Choroid plexus epithelial cell (primary cell): Measurements from ENCODE around the gene TRMT11.
A peak's percentile ranks its signal among the peaks of the same experiment; 100 is the strongest.

Experiments
- DNase-seq: peaks from one replicate; pipeline ENCODE4 v3.0.0-alpha.2; 2010; ENCODE audit warnings: low read depth
- H3K4me3 ChIP-seq: 2 replicates; pipeline ENCODE4 v1.5.1; 2011; ENCODE audit warnings: low read depth, mild to moderate bottlenecking, control low read depth, low read length, moderate library complexity
- TF ChIP-seq, protein P1 (sequence below): conservative IDR thresholded peaks from 2 replicates; pipeline ENCODE4 v1.5.1; 2011; ENCODE audit warnings: low read depth, mild to moderate bottlenecking, control low read depth, inconsistent platforms, low read length, moderate library complexity

Gene TRMT11

GRCh38 chr6:125994670-125995488 lies 8.5 kb downstream of the TRMT11 start:
- TF ChIP-seq, protein P1, sequence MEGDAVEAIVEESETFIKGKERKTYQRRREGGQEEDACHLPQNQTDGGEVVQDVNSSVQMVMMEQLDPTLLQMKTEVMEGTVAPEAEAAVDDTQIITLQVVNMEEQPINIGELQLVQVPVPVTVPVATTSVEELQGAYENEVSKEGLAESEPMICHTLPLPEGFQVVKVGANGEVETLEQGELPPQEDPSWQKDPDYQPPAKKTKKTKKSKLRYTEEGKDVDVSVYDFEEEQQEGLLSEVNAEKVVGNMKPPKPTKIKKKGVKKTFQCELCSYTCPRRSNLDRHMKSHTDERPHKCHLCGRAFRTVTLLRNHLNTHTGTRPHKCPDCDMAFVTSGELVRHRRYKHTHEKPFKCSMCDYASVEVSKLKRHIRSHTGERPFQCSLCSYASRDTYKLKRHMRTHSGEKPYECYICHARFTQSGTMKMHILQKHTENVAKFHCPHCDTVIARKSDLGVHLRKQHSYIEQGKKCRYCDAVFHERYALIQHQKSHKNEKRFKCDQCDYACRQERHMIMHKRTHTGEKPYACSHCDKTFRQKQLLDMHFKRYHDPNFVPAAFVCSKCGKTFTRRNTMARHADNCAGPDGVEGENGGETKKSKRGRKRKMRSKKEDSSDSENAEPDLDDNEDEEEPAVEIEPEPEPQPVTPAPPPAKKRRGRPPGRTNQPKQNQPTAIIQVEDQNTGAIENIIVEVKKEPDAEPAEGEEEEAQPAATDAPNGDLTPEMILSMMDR, result no peak
- H3K4me3 ChIP-seq, result no peak overlapping the region
- DNase-seq, result no peak

DNA sequence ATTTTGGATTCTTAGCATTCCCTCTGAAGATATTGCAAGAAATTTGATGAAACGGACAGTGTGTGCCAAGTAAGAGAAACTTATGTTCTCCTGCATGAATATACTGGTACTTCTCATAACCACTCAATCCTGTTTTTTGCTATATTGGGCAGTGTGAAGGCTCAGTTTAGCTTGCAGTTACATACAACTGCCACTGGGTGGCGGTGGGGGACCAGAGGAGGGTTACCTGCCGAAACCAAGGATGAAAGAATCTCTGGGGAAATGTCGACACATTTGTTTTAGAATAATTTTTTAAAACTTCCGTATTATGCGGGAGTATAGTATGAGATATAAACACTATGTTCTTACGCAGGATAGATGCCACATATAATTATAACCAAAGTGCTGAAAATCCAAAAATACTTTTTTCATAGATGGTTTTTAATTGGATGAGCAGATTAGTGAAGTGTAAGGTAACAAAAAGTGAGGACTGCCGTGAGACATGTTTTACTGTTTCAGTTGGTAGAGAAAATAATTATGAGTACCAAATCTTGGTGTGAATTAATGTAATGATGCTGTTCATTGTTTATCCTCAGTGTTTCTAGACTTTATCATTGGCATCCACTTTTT lies 9.7 kb downstream of the TRMT11 start:
- DNase-seq, result peak; percentile 81
- TF ChIP-seq, protein P1, result peak; percentile 100
- H3K4me3 ChIP-seq, result peak overlapping the region; percentile 29

DNA sequence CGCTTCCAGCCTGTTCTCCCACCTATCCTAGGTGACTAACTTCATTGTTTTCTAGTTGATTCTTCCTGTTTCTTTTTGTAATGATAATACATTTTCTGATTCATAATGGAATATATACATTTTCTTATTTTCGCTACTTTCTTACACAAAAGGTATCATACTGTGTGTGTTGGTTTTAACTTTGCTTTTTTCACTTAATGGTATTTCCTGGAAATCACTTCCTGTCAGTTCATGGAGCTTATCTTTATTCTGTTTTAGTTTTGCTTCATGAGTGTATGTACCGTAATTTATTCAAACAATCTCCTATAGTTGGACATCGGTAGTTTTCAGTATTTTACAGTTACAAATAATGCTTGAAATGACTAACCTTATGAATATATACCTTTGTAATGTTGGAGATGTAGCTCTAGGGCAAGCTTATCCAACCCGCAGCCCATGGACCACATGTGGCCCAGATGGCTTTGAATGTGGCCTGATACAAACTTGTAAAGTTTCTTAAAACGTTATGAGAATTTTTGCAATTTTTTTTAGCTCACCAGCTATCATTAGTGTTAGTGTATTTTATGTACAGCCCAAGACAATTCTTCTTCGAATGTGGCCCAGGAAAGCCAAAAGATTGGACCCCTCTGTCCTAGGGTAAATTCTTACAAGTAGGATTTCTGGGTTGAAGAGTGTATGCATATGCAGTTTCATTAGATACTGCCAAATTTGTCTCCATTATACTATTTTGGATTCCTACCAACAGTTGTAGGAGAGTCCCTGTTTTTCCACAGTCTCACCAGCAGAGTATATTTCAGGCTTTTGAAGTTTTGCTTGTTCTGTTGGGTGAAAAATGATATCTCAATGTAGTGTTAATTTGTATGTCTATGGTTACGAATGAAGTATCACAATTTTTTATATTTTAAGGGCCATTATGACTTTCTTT lies 16.7 kb downstream of the TRMT11 start:
- DNase-seq, result no peak
- no peak overlapping the region for H3K4me3 ChIP-seq
- TF ChIP-seq, protein P1, result no peak

- H3K4me3 ChIP-seq, result no peak overlapping the region
- no peak for DNase-seq
- TF ChIP-seq, protein P1, result no peak
Observed at GRCh38 chr6:126007800-126008199, 21.5 kb downstream of the TRMT11 start.

GRCh38 chr6:126010040-126010439 lies 23.7 kb downstream of the TRMT11 start:
- no peak for DNase-seq

GRCh38 chr6:126015863-126016262 lies 29.5 kb downstream of the TRMT11 start:
- H3K4me3 ChIP-seq, result no peak overlapping the region
- TF ChIP-seq, protein P1, result no peak
- DNase-seq, result peak; percentile 33

More at GRCh38 chr6:126010040-126010439, 23.7 kb downstream of the TRMT11 start:
- no peak overlapping the region for H3K4me3 ChIP-seq
- TF ChIP-seq, protein P1, result no peak
